GM23338 (cell line): ENCODE data around the gene TCF3.

ENCODE experiments used
- CTCF ChIP-seq, 2 experiments: fragments of 200-600 bp in 1 of 2; sonication (generic) in 1 of 2; conservative IDR thresholded peaks; 2 replicates each; pipeline versions ENCODE4 v1.5.1 to v1.6.1; 2016 to 2017; ENCODE audit warnings: antibody characterized with exemption in 2 of 2, low read depth in 2 of 2, mild to moderate bottlenecking in 2 of 2, moderate library complexity in 1 of 2
- EZH2 ChIP-seq: fragments of 200-600 bp; sonication (generic); IDR thresholded peaks from one replicate; pipeline ENCODE4 v1.8.0; 2017; ENCODE audit warnings: antibody characterized with exemption, mild to moderate bottlenecking, low read depth; ENCODE audit not compliant: unreplicated experiment
- EZH2phosphoT487 ChIP-seq: fragments of 200-600 bp; sonication (generic); IDR thresholded peaks from one replicate; pipeline ENCODE4 v1.8.1; 2018; ENCODE audit warnings: antibody characterized with exemption; ENCODE audit not compliant: unreplicated experiment
- JUNB ChIP-seq: IDR thresholded peaks from one replicate; pipeline ENCODE4 v1.6.1; 2016; ENCODE audit warnings: antibody characterized with exemption; ENCODE audit not compliant: unreplicated experiment
- POLR2AphosphoS5 ChIP-seq: IDR thresholded peaks from 2 replicates; pipeline ENCODE4 v1.6.1; 2016; ENCODE audit warnings: antibody characterized with exemption, low read depth
- ZNF114 ChIP-seq: fragments of 250-450 bp; sonication (Bioruptor Pico); IDR thresholded peaks from 2 replicates; pipeline ENCODE4 v1.5.0; 2020; ENCODE audit warnings: mild to moderate bottlenecking, moderate library complexity
- TF ChIP-seq, protein P1 (sequence below): IDR thresholded peaks from one replicate; pipeline ENCODE4 v1.6.1; 2018; ENCODE audit warnings: antibody characterized with exemption; ENCODE audit not compliant: unreplicated experiment

DNA sequence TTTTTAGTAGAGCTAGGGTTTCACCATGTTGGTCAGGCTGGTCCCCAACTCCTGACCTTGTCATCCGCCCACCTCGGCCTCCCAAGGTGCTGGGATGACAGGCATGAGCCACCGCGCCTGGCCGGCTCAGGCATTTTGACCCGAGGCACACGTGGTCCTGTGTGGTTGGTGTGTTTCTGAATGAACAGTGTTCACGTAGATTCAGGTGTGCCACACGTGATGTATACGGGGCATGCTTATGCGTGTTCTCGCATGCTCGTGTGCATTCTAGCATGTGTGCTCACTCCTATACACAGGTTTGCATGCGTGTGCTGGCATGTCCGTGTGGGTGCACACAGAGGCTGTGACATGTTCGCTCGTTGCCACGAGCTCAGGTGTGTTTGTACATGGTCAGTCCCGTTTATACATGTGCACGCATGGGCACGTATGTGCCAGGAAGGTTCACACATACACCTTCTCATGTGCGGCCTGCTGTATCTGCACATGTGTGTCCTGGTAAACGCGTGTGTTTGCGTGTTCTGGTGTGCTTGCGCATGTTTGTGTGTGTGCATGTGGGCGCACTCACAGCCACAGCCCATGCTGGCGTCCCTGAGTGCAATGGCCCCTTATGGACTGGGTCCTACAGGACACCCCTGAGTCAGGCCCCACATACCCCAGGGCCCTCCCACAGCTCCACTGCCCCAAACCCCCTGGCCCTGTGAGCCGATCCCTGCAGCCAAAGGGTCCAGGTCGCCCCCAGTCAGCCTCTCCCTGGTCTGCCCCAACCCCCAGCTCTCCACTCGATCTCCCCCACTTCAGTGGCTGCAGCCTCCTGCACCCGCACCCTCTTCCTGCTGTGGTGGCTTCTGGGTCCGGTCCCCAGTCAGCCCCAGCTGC lies 20.6 kb upstream of the TCF3 start:
- TF ChIP-seq CTCF (conservative IDR thresholded peaks at IDR 0.05; ENCODE audit: low read depth in 2 of 2) (no peak), EZH2 (no peak), EZH2phosphoT487 (no peak), POLR2AphosphoS5 (no peak), JUNB (no peak), ZNF114 (CRISPR knock-in tag) (no peak)
- TF ChIP-seq, protein P1, sequence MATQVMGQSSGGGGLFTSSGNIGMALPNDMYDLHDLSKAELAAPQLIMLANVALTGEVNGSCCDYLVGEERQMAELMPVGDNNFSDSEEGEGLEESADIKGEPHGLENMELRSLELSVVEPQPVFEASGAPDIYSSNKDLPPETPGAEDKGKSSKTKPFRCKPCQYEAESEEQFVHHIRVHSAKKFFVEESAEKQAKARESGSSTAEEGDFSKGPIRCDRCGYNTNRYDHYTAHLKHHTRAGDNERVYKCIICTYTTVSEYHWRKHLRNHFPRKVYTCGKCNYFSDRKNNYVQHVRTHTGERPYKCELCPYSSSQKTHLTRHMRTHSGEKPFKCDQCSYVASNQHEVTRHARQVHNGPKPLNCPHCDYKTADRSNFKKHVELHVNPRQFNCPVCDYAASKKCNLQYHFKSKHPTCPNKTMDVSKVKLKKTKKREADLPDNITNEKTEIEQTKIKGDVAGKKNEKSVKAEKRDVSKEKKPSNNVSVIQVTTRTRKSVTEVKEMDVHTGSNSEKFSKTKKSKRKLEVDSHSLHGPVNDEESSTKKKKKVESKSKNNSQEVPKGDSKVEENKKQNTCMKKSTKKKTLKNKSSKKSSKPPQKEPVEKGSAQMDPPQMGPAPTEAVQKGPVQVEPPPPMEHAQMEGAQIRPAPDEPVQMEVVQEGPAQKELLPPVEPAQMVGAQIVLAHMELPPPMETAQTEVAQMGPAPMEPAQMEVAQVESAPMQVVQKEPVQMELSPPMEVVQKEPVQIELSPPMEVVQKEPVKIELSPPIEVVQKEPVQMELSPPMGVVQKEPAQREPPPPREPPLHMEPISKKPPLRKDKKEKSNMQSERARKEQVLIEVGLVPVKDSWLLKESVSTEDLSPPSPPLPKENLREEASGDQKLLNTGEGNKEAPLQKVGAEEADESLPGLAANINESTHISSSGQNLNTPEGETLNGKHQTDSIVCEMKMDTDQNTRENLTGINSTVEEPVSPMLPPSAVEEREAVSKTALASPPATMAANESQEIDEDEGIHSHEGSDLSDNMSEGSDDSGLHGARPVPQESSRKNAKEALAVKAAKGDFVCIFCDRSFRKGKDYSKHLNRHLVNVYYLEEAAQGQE, result no peak
